Suppressor macrophage treated with lipopolysaccharide for 4 hours (primary cell): ENCODE results near the gene ASTN1.

Experiments used
- DNase-seq: peaks from one replicate; pipeline ENCODE4 v3.0.0-alpha.2; 2020

ASTN1 gene

GRCh38 chr1:177164380-177165068 lies at the start of gene ASTN1:
Gene ASTN1, minus strand, starts transcription at chr1:177164712. Its CDS starts 36 bp downstream, at chr1:177164676.
- DNase-seq: no peak

GRCh38 chr1:177211231-177211630 lies 46.7 kb upstream of the ASTN1 start:
- no peak for DNase-seq

- DNase-seq: no peak
These were observed 45.6 kb upstream of the ASTN1 start for GRCh38 chr1:177210071-177210470.

GRCh38 chr1:177209357-177209756 lies 44.8 kb upstream of the ASTN1 start:
- no peak for DNase-seq

GRCh38 chr1:177208920-177209319 lies 44.4 kb upstream of the ASTN1 start:
- no peak for DNase-seq

- no peak for DNase-seq
These were observed 42.4 kb upstream of the ASTN1 start for GRCh38 chr1:177206831-177207355.

GRCh38 chr1:177200290-177200689 lies 35.8 kb upstream of the ASTN1 start:
- no peak for DNase-seq

- no peak for DNase-seq
These were observed 33.7 kb upstream of the ASTN1 start for GRCh38 chr1:177198243-177198642.

- no peak for DNase-seq
These were observed 25.9 kb upstream of the ASTN1 start for GRCh38 chr1:177190308-177190970.

GRCh38 chr1:177186639-177187038 lies 22.1 kb upstream of the ASTN1 start:
- DNase-seq: no peak

GRCh38 chr1:177185209-177185608 lies 20.7 kb upstream of the ASTN1 start:
- DNase-seq: no peak

GRCh38 chr1:177183836-177184235 lies 19.3 kb upstream of the ASTN1 start:
- no peak for DNase-seq

- peak; percentile 43 for DNase-seq
These were observed 17.2 kb upstream of the ASTN1 start for GRCh38 chr1:177181631-177182291.

GRCh38 chr1:177181280-177181630 lies 16.7 kb upstream of the ASTN1 start:
- DNase-seq: no peak

- no peak for DNase-seq
These were observed 10.6 kb upstream of the ASTN1 start for GRCh38 chr1:177174921-177175634.

GRCh38 chr1:177173976-177174375 lies 9.5 kb upstream of the ASTN1 start:
- DNase-seq: no peak

GRCh38 chr1:177172866-177173265 lies 8.4 kb upstream of the ASTN1 start:
- no peak for DNase-seq

- no peak for DNase-seq
These were observed 7.8 kb upstream of the ASTN1 start for GRCh38 chr1:177172272-177172671.

GRCh38 chr1:177171536-177172123 lies 7.1 kb upstream of the ASTN1 start:
- DNase-seq: no peak

- no peak for DNase-seq
These were observed 6.4 kb upstream of the ASTN1 start, which contains the start of gene BRINP2 for GRCh38 chr1:177170756-177171535. Gene BRINP2, plus strand, starts transcription at chr1:177170958. Its CDS starts 58,919 bp downstream, at chr1:177229877.

- no peak for DNase-seq
These were observed 542 bp upstream of the ASTN1 start for GRCh38 chr1:177165069-177165439.

GRCh38 chr1:177163844-177164379 lies 600 bp downstream of the ASTN1 start:
- no peak for DNase-seq
